H4 (cell line): ENCODE measurements around the gene VAV3. TPM values are rescaled to one million over a fixed set of nuclear protein-coding genes. Genes with fewer than 3 reads are reported as not detected.

Experiments used
- DNase-seq: peaks from one replicate; pipeline ENCODE4 v3.0.0-alpha.2; 2015; ENCODE audit warnings: low spot score
- total RNA-seq: library from RNA; depleted of rRNA; stranded (reverse); fragments of >200 nt; shearing (Covaris generic); gene quantifications from 2 replicates; pipeline ENCODE4 v1.2.3, GENCODE V29; 2014

The VAV3 gene
- total RNA-seq, 1 experiment from 2014 or later, result 40.5 TPM

DNA sequence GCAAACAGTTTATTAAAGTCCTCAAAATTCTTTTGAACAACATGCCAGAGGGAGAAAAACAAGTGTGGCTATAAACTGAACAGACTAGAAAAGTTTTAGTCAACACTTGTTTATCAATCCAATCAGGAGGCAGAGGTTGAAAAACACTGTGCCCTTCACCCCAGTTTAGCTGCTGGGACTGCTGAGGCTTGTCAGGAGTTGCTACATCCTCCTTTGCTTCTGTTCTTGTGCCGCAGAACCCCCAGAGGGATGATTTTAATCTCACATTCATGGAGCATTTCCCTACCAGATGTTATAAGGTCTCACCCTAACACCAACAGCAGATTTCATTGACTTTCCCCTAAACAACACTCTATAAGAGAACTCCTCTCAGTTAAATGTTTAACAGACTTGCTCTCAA lies 321.2 kb downstream of the VAV3 start:
- no peak for DNase-seq

DNA sequence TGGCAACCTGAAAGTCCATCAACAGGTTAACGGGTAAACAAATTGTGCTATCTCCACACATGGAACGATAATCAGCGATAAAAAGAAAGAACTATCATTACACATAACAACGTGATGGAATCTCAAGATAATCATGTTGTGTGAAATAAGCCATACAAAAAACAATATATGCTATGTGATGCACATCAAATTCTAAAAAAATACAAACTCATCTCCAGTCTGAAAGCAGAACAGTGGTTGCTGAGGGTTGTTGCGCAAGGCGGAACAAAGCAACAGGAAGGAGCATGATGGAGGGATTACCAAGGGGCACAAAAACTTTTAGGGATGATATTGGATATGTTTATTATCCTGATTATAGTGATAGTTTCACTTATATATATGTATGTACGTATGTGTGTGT lies 324.8 kb downstream of the VAV3 start:
- no peak for DNase-seq

GRCh38 chr1:107637101-107637500 lies 327.9 kb downstream of the VAV3 start:
- peak; percentile 50 for DNase-seq

DNA sequence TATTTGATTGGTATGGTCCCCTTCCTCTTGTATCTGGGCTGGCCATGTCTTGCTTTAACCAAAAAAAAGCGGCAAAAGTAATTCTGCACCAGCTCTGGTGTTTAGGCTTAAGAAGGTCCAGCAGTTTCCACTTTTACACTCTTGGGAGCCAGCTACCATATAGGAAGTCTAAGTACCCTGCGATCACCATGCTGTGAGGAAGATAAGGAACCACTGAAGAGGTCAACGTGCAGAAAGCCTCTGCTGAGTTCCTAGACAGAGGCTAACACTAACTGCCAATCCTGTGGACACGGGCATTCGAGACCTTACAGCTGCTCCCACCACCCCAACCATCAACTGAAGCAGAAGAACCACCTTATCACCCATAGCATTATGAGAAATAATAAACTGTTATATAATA lies 331.4 kb downstream of the VAV3 start:
- no peak for DNase-seq

GRCh38 chr1:107626073-107626796 lies 338.7 kb downstream of the VAV3 start:
- DNase-seq, result peak; percentile 22

- DNase-seq, result no peak
Observed at GRCh38 chr1:107625405-107626029, 339.5 kb downstream of the VAV3 start.

GRCh38 chr1:107623431-107623830 lies 341.5 kb downstream of the VAV3 start:
- DNase-seq, result no peak

DNA sequence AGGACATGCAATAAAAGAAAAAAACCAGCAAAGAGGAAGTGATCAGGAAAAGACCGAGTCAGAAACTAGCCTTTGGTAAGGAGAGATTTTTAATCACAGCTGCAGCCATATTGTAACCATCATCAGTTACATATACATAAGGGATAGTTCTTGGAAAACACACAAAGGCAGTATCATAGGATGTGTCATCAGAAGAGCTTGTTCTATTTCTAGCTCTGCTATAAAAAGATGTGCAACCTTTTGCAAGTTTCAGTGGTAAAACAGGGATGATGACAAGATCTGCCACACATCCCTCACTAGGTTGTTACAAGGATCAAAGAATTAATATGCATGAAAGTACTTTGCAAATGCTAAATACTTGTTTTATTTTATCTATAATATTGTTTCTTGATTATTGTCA lies 342.0 kb downstream of the VAV3 start:
- no peak for DNase-seq

- DNase-seq, result no peak
Observed at GRCh38 chr1:107622535-107622934, 342.4 kb downstream of the VAV3 start.

DNA sequence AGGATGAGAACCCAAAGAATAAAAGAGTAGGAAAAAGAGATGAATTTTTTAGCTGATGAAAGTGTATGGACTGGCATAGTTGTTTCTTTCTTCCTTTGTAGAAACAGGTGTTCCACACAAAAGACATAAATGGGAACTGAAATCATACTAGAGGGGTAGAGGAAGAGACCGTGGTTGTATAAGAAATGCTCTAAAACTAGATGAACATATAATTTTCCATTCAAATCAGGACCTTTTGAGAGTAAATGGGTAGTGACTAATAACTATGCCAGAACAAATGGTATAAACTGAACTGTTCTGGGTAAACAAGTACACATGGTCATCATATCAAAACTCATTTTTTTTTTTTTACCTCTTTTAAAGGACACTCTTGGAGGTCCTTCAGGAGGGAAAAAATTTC lies 344.2 kb downstream of the VAV3 start:
- no peak for DNase-seq

DNA sequence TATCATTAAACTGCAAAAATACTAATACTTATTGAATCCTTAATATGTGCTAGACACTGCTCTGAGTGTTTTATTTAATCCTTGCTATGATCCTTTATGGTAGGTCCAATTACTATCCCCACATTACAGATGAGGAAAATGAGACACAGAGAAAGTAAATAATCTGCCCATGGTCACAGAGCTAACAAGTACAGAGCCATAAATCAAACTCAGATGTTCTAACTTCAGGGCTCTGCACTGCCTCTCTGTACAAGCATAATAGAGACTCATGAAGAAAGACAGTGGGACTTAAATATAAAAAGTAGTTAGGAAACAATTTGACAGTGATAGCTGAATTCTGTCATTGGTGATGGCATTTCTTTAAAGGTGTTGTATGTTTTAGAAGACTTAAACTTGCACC lies 346.4 kb downstream of the VAV3 start:
- DNase-seq, result no peak

GRCh38 chr1:107617921-107618320 lies 347.1 kb downstream of the VAV3 start:
- no peak for DNase-seq

GRCh38 chr1:107617456-107617855 lies 347.5 kb downstream of the VAV3 start:
- DNase-seq, result no peak

DNA sequence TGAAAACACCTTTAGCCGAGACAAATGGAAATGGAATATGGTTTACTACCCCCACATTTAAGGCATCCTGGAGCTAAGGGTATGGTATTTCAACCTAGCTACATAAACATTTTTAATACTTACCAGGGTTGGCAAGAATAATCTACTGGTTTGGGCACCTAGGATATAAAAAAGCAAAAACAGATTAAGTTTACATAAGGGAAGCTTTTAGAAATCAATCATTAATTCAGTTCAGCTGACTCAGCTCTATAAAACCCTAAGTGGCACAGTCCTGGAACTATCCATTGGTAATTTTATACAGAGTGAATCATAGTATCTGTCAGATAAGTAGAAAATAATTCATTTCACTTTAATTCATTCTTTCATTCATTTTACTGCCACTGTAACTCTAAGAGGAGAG lies 355.2 kb downstream of the VAV3 start:
- DNase-seq, result no peak

GRCh38 chr1:107604825-107605224 lies 360.2 kb downstream of the VAV3 start:
- DNase-seq, result no peak

GRCh38 chr1:107600607-107601160 lies 364.3 kb downstream of the VAV3 start:
- no peak for DNase-seq

GRCh38 chr1:107599220-107599619 lies 365.8 kb downstream of the VAV3 start:
- DNase-seq, result no peak

DNA sequence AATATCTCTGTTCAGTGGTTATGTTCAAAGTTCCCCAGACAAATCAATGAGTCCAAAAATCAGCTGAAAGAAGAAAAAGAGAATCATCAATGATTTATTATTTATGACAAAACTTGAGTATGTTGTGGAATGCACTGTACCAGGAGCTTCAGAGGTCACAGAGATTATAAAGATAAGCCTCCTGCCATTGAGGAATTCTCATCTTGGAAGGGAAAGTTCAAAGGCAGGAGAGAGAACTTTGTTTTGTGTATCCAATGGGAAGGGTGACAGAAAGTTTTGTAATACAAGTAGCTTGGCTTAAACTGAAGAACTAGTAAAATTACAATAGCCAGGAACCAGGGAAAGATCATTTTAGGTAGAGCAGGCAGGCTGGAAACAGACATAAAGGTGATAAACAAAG lies 367.7 kb downstream of the VAV3 start:
- no peak for DNase-seq

DNA sequence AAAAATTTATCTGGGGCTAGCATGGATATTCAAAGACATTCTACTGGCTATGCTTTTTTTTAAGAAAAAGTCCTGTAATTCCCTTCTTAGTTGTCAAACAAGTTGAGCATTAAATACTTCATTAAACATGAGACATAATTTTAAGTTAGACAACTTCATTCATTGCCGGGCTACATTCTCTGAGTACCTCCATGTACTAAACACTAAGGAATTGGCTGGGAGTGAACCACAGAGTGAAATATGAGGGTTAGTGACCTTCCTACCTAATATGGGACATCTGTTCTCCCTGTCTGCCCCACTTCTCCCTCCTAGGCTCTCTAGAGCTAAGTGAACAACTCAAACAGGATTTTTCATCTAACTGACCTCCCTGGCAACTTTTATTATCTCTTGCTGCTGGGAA lies 370.4 kb downstream of the VAV3 start:
- DNase-seq, result no peak

DNA sequence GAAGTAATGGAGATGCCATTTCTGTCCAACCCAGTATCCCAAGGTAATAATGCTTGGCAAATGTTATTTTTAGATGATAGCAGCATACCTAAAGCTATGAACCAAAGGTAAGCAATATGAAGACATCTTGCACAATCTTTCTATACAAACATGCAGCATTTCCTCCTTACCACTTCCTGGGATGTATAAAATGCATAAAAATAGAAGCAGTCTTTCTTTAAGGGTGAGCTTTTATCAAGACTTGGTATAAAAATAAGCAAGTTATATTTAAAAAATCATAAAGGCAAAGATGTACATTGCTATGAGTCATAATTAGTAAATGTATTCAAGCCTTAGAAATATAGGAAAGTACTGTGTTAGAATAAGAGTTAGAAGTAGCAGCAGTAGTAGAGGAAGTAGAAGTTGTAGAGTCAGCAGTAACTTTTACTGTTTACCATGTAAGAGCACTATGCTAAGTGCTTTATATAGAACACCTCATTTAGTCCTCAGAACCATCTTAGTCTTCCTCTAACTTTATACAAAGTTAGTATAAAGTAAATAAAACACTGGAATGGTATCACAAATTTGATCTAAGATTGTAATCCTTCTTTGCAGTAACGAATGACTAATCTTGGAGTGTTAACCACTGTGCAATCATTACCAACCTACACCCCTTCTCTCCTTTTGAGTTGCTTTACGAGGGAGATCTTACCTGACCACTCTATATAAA lies 371.3 kb downstream of the VAV3 start:
- DNase-seq, result peak; percentile 7

DNA sequence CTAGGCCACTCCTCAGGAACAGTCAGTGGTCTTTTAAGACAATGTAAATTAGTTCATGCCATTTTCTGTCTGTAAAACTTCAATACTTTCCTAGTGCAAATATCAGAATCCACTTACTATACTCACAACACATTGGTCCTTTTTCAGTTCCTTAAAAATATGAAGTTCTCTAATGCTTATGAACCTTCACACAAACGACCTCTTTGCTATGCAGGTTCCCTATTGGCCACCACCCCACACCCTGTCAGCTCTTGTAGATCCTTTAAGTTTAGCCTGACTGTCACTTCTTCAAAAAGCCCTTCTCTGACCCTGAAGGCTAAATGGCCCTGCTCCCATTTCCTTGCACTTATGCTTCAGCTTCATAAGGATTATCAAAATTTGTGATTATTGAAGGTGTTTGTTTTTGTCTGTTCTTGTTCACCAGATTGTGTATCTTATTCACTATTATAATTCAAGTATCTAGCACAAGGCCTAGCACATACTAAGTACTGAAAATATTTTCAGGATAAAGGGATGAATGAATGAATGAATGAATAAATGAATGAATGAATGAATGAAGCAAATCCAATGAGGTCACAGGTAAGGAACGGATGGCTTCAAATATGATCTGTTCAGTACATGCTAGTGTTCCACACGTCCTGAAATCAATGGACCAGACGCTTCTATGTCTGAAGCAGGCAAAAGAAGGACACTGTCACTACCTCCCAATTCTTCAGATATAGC lies 373.9 kb downstream of the VAV3 start:
- DNase-seq, result no peak

DNA sequence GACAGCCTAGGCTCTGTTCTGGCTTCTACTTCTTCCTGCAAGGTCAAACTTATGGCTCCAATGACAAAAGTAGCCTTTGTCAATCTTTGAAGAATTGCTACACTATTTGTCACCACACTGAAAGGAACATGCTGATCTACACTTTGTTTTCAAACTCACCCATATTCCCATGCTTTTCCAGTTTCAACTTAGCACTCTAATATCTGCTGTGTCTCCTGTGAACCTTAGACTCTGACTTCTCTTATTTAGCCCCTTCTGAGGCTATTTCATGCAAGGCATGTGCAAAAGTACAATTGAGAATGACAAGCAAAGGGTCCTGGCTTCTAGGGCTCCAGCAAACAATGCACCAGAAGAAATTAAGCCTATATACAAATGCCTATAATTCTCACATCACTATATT lies 374.9 kb downstream of the VAV3 start:
- no peak for DNase-seq
